KOPT-K1 (cell line): ENCODE measurements around the gene PRKAR2B.
A peak's percentile ranks its signal among the peaks of the same experiment; 100 is the strongest.
"Not testable (repeated sequence)": the region's sequence is repeated elsewhere in the genome, so short reads cannot be mapped to it uniquely, and the experiment has no call there.

Experiments used
- H3K27ac ChIP-seq: fragments of 200-600 bp; sonication (generic); 2 replicates; pipeline ENCODE4 v1.5.1; 2016; ENCODE audit warnings: antibody characterized with exemption, mild to moderate bottlenecking, low read depth, low read length; ENCODE audit not compliant: poor library complexity, severe bottlenecking
- H3K36me3 ChIP-seq: fragments of 200-600 bp; sonication (generic); 2 replicates; pipeline ENCODE4 v1.5.1; 2017; ENCODE audit warnings: antibody characterized with exemption, mild to moderate bottlenecking, low read length, moderate library complexity; ENCODE audit not compliant: insufficient read depth
- H3K9me3 ChIP-seq: fragments of 200-600 bp; sonication (generic); 2 replicates; pipeline ENCODE4 v1.5.1; 2017; ENCODE audit warnings: antibody characterized with exemption, low read length, mild to moderate bottlenecking; ENCODE audit not compliant: insufficient read depth, poor library complexity, severe bottlenecking

Gene PRKAR2B

GRCh38 chr7:107155726-107156125 lies 111.2 kb downstream of the PRKAR2B start:
- H3K9me3 ChIP-seq, H3K27ac ChIP-seq, H3K36me3 ChIP-seq: not testable (repeated sequence)

GRCh38 chr7:107157091-107157490 lies 112.6 kb downstream of the PRKAR2B start:
- Histone ChIP-seq H3K9me3 (no peaks in the 10 kb centered on the region), H3K27ac (no peak overlapping the region), H3K36me3 (no peaks in the 10 kb centered on the region)

- Histone ChIP-seq H3K9me3 (no peaks in the 10 kb centered on the region), H3K36me3 (no peaks in the 10 kb centered on the region), H3K27ac (no peak overlapping the region)
Measured at GRCh38 chr7:107158028-107158427, 113.5 kb downstream of the PRKAR2B start.

GRCh38 chr7:107160389-107160788 lies 115.9 kb downstream of the PRKAR2B start:
- no peak overlapping the region for H3K27ac ChIP-seq
- no peaks in the 10 kb centered on the region for H3K36me3 ChIP-seq
- no peaks in the 10 kb centered on the region for H3K9me3 ChIP-seq

- H3K9me3 ChIP-seq = no peaks in the 10 kb centered on the region
- no peaks in the 10 kb centered on the region for H3K36me3 ChIP-seq
- no peak overlapping the region for H3K27ac ChIP-seq
Measured at GRCh38 chr7:107161415-107161814, 116.9 kb downstream of the PRKAR2B start.

GRCh38 chr7:107162475-107162874 lies 118.0 kb downstream of the PRKAR2B start:
- no peaks in the 10 kb centered on the region for H3K9me3 ChIP-seq
- H3K27ac ChIP-seq = no peak overlapping the region
- H3K36me3 ChIP-seq = no peaks in the 10 kb centered on the region

- no peak overlapping the region for H3K27ac ChIP-seq
Measured at GRCh38 chr7:107164092-107164491, 119.6 kb downstream of the PRKAR2B start.

GRCh38 chr7:107165341-107165740 lies 120.8 kb downstream of the PRKAR2B start:
- no peaks in the 10 kb centered on the region for H3K36me3 ChIP-seq
- no peak overlapping the region for H3K27ac ChIP-seq
- H3K9me3 ChIP-seq = no peaks in the 10 kb centered on the region

More at GRCh38 chr7:107164092-107164491, 119.6 kb downstream of the PRKAR2B start:
- H3K36me3 ChIP-seq = no peaks in the 10 kb centered on the region
- H3K9me3 ChIP-seq = no peaks in the 10 kb centered on the region

- Histone ChIP-seq H3K27ac (peak overlapping the region; percentile 42), H3K36me3 (no peaks in the 10 kb centered on the region), H3K9me3 (no peaks in the 10 kb centered on the region)
Measured at GRCh38 chr7:107166736-107167426, 122.4 kb downstream of the PRKAR2B start.

GRCh38 chr7:107167483-107168232 lies 123.2 kb downstream of the PRKAR2B start:
- Histone ChIP-seq H3K36me3 (no peaks in the 10 kb centered on the region), H3K9me3 (no peaks in the 10 kb centered on the region), H3K27ac (peak overlapping the region; percentile 42)

GRCh38 chr7:107168233-107169119 lies 124.0 kb downstream of the PRKAR2B start, which contains the start of gene HBP1:
Gene HBP1 (plus strand): TSS chr7:107169003. CDS start chr7:107179894, 10,891 bp downstream.
- no peaks in the 10 kb centered on the region for H3K36me3 ChIP-seq
- H3K27ac ChIP-seq = peak within 1 kb of the TSS; percentile 76
- H3K9me3 ChIP-seq = no peaks in the 10 kb centered on the region

- no peaks in the 10 kb centered on the region for H3K9me3 ChIP-seq
- H3K27ac ChIP-seq = peak overlapping the region; percentile 76
- H3K36me3 ChIP-seq = no peaks in the 10 kb centered on the region
Measured at GRCh38 chr7:107169120-107170050, 124.9 kb downstream of the PRKAR2B start.

- Histone ChIP-seq H3K36me3 (no peaks in the 10 kb centered on the region), H3K9me3 (no peaks in the 10 kb centered on the region), H3K27ac (peak overlapping the region; percentile 76)
Measured at GRCh38 chr7:107170051-107170915, 125.8 kb downstream of the PRKAR2B start.
